ENCODE results near the gene CALR3. TPM values are rescaled to one million over a fixed set of nuclear protein-coding genes. Genes with fewer than 3 reads are reported as not detected.

CALR3 gene
- total and polyA plus RNA-seq, 2 of the 13 experiments (the other 11 are each of a cell fraction or from before 2014, with no cell fraction given), result not detected

DNA sequence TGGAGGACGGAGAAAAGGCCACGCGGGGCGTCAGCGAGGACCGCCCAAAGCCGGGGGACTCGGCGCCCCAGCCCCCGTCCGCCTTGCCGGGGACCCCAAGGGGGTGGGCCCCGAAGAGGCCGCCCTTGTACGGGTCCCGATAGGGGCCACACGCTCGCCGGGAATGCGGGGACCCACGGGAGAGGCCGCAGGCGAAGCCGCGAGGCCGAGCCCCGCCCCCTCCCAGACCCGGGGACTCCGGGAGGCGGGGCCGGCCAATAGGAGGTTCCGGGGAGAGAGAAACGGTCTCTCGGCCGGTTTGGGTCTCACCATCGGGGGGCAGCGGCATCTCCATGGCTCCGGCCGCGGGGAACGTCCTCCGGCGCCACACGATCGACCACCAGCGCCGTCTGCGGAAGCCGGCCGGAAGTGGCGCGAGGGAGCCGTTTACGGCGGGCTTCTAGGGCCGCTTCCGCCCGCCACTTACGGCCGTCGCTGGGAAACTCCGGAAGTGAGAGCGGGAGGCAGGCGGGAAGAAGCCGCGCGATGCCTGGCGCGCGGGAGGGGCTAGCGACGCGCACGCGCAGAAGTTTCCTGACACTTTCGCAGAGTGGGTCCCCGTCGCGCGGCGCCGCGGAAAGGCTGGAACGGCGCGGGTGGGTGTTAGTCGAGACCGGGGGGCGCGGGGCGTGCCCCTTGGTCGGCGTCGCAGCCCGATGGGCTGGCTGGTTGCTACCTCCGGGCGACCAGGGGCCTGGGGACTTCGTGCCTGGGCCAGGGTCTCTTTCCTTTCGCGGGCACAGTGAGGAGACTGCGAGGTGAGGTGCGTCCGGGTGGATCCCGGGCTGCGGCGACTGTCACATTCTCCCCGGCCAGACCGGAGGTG is 46.3 kb upstream of the CALR3 start, which contains the start of gene CHERP (continued):
- TF ChIP-seq, protein P1, sequence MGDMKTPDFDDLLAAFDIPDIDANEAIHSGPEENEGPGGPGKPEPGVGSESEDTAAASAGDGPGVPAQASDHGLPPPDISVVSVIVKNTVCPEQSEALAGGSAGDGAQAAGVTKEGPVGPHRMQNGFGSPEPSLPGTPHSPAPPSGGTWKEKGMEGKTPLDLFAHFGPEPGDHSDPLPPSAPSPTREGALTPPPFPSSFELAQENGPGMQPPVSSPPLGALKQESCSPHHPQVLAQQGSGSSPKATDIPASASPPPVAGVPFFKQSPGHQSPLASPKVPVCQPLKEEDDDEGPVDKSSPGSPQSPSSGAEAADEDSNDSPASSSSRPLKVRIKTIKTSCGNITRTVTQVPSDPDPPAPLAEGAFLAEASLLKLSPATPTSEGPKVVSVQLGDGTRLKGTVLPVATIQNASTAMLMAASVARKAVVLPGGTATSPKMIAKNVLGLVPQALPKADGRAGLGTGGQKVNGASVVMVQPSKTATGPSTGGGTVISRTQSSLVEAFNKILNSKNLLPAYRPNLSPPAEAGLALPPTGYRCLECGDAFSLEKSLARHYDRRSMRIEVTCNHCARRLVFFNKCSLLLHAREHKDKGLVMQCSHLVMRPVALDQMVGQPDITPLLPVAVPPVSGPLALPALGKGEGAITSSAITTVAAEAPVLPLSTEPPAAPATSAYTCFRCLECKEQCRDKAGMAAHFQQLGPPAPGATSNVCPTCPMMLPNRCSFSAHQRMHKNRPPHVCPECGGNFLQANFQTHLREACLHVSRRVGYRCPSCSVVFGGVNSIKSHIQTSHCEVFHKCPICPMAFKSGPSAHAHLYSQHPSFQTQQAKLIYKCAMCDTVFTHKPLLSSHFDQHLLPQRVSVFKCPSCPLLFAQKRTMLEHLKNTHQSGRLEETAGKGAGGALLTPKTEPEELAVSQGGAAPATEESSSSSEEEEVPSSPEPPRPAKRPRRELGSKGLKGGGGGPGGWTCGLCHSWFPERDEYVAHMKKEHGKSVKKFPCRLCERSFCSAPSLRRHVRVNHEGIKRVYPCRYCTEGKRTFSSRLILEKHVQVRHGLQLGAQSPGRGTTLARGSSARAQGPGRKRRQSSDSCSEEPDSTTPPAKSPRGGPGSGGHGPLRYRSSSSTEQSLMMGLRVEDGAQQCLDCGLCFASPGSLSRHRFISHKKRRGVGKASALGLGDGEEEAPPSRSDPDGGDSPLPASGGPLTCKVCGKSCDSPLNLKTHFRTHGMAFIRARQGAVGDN (CRISPR knock-in tag; IDR thresholded peaks at IDR 0.05), result peak; percentile 90
- 0 out of 2 replicates have a peak, but pooled peaks have one; percentile 49 for TF ChIP-seq ATF1 (CRISPR knock-in tag; IDR thresholded peaks at IDR 0.05)
- no peak for TF ChIP-seq SOX13 (IDR thresholded peaks at IDR 0.05)
- TF ChIP-seq SOX13 (CRISPR knock-in tag; conservative IDR thresholded peaks at IDR 0.05 in 1 of 2, IDR thresholded peaks at IDR 0.05 in 1 of 2), result peak in 1 of 2 experiments; percentile 9; a peak in 2 of 4 replicates
- peak; percentile 46 for TF ChIP-seq ZMYM4 (CRISPR knock-in tag; IDR thresholded peaks at IDR 0.05)
- peak; percentile 87 for TF ChIP-seq ZNF547 (CRISPR knock-in tag; IDR thresholded peaks at IDR 0.05)
- TF ChIP-seq, protein P2, sequence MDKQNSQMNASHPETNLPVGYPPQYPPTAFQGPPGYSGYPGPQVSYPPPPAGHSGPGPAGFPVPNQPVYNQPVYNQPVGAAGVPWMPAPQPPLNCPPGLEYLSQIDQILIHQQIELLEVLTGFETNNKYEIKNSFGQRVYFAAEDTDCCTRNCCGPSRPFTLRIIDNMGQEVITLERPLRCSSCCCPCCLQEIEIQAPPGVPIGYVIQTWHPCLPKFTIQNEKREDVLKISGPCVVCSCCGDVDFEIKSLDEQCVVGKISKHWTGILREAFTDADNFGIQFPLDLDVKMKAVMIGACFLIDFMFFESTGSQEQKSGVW (CRISPR knock-in tag; IDR thresholded peaks at IDR 0.05; ENCODE audit: borderline replicate concordance), result no peak
- no peak for TF ChIP-seq BHLHE40 (IDR thresholded peaks at IDR 0.05; ENCODE audit: low read length)
- peak; percentile 54; the same call in 1 of the 2 replicates for TF ChIP-seq ZSCAN25 (CRISPR knock-in tag; IDR thresholded peaks at IDR 0.05)
- peak; percentile 38; the same call in 1 of the 2 replicates for TF ChIP-seq ZFP90 (CRISPR knock-in tag; IDR thresholded peaks at IDR 0.05; ENCODE audit: borderline replicate concordance)
- TF ChIP-seq SALL1 (CRISPR knock-in tag; IDR thresholded peaks at IDR 0.05), result 0 out of 2 replicates have a peak, but pooled peaks have one; percentile 48
- peak; percentile 97 for TF ChIP-seq YEATS2 (CRISPR knock-in tag; IDR thresholded peaks at IDR 0.05; ENCODE audit: borderline replicate concordance)
- TF ChIP-seq, protein P3, sequence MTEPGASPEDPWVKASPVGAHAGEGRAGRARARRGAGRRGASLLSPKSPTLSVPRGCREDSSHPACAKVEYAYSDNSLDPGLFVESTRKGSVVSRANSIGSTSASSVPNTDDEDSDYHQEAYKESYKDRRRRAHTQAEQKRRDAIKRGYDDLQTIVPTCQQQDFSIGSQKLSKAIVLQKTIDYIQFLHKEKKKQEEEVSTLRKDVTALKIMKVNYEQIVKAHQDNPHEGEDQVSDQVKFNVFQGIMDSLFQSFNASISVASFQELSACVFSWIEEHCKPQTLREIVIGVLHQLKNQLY (CRISPR knock-in tag; IDR thresholded peaks at IDR 0.05), result no peak
- TF ChIP-seq, protein P4, sequence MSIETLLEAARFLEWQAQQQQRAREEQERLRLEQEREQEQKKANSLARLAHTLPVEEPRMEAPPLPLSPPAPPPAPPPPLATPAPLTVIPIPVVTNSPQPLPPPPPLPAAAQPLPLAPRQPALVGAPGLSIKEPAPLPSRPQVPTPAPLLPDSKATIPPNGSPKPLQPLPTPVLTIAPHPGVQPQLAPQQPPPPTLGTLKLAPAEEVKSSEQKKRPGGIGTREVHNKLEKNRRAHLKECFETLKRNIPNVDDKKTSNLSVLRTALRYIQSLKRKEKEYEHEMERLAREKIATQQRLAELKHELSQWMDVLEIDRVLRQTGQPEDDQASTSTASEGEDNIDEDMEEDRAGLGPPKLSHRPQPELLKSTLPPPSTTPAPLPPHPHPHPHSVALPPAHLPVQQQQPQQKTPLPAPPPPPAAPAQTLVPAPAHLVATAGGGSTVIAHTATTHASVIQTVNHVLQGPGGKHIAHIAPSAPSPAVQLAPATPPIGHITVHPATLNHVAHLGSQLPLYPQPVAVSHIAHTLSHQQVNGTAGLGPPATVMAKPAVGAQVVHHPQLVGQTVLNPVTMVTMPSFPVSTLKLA (IDR thresholded peaks at IDR 0.05), result peak; percentile 7; the same call in 1 of the 2 replicates
- TF ChIP-seq, protein P5, sequence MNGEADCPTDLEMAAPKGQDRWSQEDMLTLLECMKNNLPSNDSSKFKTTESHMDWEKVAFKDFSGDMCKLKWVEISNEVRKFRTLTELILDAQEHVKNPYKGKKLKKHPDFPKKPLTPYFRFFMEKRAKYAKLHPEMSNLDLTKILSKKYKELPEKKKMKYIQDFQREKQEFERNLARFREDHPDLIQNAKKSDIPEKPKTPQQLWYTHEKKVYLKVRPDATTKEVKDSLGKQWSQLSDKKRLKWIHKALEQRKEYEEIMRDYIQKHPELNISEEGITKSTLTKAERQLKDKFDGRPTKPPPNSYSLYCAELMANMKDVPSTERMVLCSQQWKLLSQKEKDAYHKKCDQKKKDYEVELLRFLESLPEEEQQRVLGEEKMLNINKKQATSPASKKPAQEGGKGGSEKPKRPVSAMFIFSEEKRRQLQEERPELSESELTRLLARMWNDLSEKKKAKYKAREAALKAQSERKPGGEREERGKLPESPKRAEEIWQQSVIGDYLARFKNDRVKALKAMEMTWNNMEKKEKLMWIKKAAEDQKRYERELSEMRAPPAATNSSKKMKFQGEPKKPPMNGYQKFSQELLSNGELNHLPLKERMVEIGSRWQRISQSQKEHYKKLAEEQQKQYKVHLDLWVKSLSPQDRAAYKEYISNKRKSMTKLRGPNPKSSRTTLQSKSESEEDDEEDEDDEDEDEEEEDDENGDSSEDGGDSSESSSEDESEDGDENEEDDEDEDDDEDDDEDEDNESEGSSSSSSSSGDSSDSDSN (CRISPR knock-in tag; IDR thresholded peaks at IDR 0.05), result peak; percentile 70
- TF ChIP-seq, protein P6, sequence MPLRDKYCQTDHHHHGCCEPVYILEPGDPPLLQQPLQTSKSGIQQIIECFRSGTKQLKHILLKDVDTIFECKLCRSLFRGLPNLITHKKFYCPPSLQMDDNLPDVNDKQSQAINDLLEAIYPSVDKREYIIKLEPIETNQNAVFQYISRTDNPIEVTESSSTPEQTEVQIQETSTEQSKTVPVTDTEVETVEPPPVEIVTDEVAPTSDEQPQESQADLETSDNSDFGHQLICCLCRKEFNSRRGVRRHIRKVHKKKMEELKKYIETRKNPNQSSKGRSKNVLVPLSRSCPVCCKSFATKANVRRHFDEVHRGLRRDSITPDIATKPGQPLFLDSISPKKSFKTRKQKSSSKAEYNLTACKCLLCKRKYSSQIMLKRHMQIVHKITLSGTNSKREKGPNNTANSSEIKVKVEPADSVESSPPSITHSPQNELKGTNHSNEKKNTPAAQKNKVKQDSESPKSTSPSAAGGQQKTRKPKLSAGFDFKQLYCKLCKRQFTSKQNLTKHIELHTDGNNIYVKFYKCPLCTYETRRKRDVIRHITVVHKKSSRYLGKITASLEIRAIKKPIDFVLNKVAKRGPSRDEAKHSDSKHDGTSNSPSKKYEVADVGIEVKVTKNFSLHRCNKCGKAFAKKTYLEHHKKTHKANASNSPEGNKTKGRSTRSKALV (CRISPR knock-in tag; IDR thresholded peaks at IDR 0.05), result peak; percentile 77; the same call in 1 of the 2 replicates
